Lung (tissue), 12 donors: ENCODE data around the gene TNIP2. TPM values are rescaled to one million over a fixed set of nuclear protein-coding genes. Genes with fewer than 3 reads are reported as not detected.
"Not testable (repeated sequence)": the region's sequence is repeated elsewhere in the genome, so short reads cannot be mapped to it uniquely, and the experiment has no call there.

Source experiments
- ATAC-seq: fragments of 200-7000 bp; cut with Tn5 transposase; one replicate; pipeline ENCODE4 v1.9.1; 2020; ENCODE audit warnings: moderate number of reproducible peaks; ENCODE audit not compliant: insufficient read depth, low FRiP score
- DNase-seq, 3 donors: peaks; one replicate each; pipeline ENCODE4 v3.0.0-alpha.2; 2013 to 2017
- H3K27ac ChIP-seq, 2 donors: one replicate each; pipeline ENCODE4 v1.5.1; 2013; ENCODE audit warnings: mild to moderate bottlenecking in 2 of 2, moderate library complexity in 2 of 2, control low read depth in 1 of 2, inconsistent platforms in 1 of 2, low read depth in 1 of 2, low read length in 1 of 2
- H3K27me3 ChIP-seq, 3 donors: one replicate each; pipeline ENCODE4 v1.5.1; 2013; ENCODE audit warnings: low read length in 2 of 3; ENCODE audit not compliant: control insufficient read depth in 3 of 3, insufficient read depth in 3 of 3
- H3K36me3 ChIP-seq, 4 donors: one replicate each; pipeline ENCODE4 v1.5.1; 2013; ENCODE audit warnings: low read length in 4 of 4, mild to moderate bottlenecking in 1 of 4, moderate library complexity in 1 of 4; ENCODE audit not compliant: control insufficient read depth in 4 of 4, insufficient read depth in 4 of 4
- H3K4me1 ChIP-seq, 5 donors: one replicate each; pipeline ENCODE4 v1.5.1; 2013; ENCODE audit warnings: low read length in 5 of 5, mild to moderate bottlenecking in 2 of 5, moderate library complexity in 1 of 5; ENCODE audit not compliant: control insufficient read depth in 5 of 5, insufficient read depth in 5 of 5
- H3K4me3 ChIP-seq: one replicate; pipeline ENCODE4 v1.5.1; 2013; ENCODE audit warnings: mild to moderate bottlenecking, control low read depth, moderate library complexity
- H3K9ac ChIP-seq, 2 donors: one replicate each; pipeline ENCODE4 v1.5.1; 2013; ENCODE audit warnings: low read length in 2 of 2, control low read depth in 1 of 2; ENCODE audit not compliant: insufficient read depth in 1 of 2
- H3K9me3 ChIP-seq, 4 donors: one replicate each; pipeline ENCODE4 v1.5.1; 2013; ENCODE audit warnings: low read length in 3 of 4, mild to moderate bottlenecking in 1 of 4, moderate library complexity in 1 of 4; ENCODE audit not compliant: control insufficient read depth in 4 of 4, insufficient read depth in 3 of 4
- CTCF ChIP-seq: IDR thresholded peaks from 2 replicates; pipeline ENCODE4 v1.5.1; 2012; ENCODE audit warnings: mild to moderate bottlenecking; ENCODE audit errors: control extremely low read depth, extremely low read depth
- WGBS, 2 donors: extraction: QIAGEN DNeasy Blood & Tissue Kit; methylation state at CpG; one replicate each; pipeline ENCODE4 v1.1.7; 2013; 5-methylcytosine and 5-hydroxymethylcytosine counted together
- polyA plus RNA-seq, 2 donors: library from polyadenylated mRNA; stranded (reverse); fragments of 200-250 nt; gene quantifications; one replicate each; pipeline ENCODE4 v1.2.1, GENCODE V29; 2013
- total RNA-seq, 2 donors: library from RNA; depleted of rRNA in 1 of 2; stranded (reverse); fragments of >200 nt in 1 of 2; gene quantifications; one replicate each; pipeline ENCODE4 v1.2.1, GENCODE V29; 2014 to 2021
- donor health status: control.
- donor health status: control.
- donor health status: Bipolar disorder and iron deficiency.
- donor health status: healthy.
- donor health status: DM: yes; HTN: yes; CAD: no.

TNIP2 gene
- total and polyA plus RNA-seq, 4 donors = 30.6 to 82.8 (median 43.8) TPM

- TF ChIP-seq CTCF = no peak
- H3K9ac ChIP-seq = no peak overlapping the region
- H3K27me3 ChIP-seq = no peaks in the 10 kb centered on the region
- no peak overlapping the region for H3K4me3 ChIP-seq
- no peak for DNase-seq
- H3K36me3 ChIP-seq = no peaks in the 10 kb centered on the region
- no peak overlapping the region for H3K27ac ChIP-seq
- H3K4me1 ChIP-seq = peaks cover 0 to 7% (median 3%) of the 10 kb centered on the region in 5 donors
- 91 to 92% methylated on average over 12 of the region's 12 CpGs for WGBS, 2 donors
- H3K9me3 ChIP-seq = no peaks in the 10 kb centered on the region
- ATAC-seq = no peak
Observed at GRCh38 chr4:2765832-2766526, 9.8 kb upstream of the TNIP2 start.

- Histone ChIP-seq H3K4me3 (no peak overlapping the region), H3K9me3 (no peaks in the 10 kb centered on the region), H3K36me3 (no peaks in the 10 kb centered on the region), H3K9ac (no peak overlapping the region), H3K27ac (no peak overlapping the region), H3K27me3 (no peaks in the 10 kb centered on the region), H3K4me1 (peaks cover 0 to 4% (median under 1%) of the 10 kb centered on the region in 5 donors)
- DNase-seq = no peak
- ATAC-seq = no peak
- no peak for TF ChIP-seq CTCF
- 51 to 59% methylated on average over 23 of the region's 23 CpGs for WGBS, 2 donors
Observed at GRCh38 chr4:2763511-2763967, 7.4 kb upstream of the TNIP2 start.

- H3K27ac ChIP-seq, H3K4me1 ChIP-seq, H3K4me3 ChIP-seq, DNase-seq, H3K9ac ChIP-seq, ATAC-seq, H3K36me3 ChIP-seq, H3K27me3 ChIP-seq, H3K9me3 ChIP-seq: not testable (repeated sequence)
- WGBS, 2 donors = 94 to 96% methylated on average over 38 to 42 of the region's 42 CpGs
Observed at GRCh38 chr4:2762486-2763370, 6.6 kb upstream of the TNIP2 start.

GRCh38 chr4:2762048-2762447 lies 5.9 kb upstream of the TNIP2 start:
- ATAC-seq (no peak), DNase-seq (no peak)
- Histone ChIP-seq H3K36me3 (no peaks in the 10 kb centered on the region), H3K4me1 (peaks cover 0 to 4% (median 0%) of the 10 kb centered on the region in 5 donors), H3K27ac (no peak overlapping the region), H3K4me3 (no peak overlapping the region), H3K9ac (no peak overlapping the region), H3K9me3 (no peaks in the 10 kb centered on the region), H3K27me3 (no peaks in the 10 kb centered on the region)
- 78 to 79% methylated on average over 5 of the region's 5 CpGs for WGBS, 2 donors
- TF ChIP-seq CTCF = no peak
